Measurements from ENCODE around the gene DAPK1.

DNA sequence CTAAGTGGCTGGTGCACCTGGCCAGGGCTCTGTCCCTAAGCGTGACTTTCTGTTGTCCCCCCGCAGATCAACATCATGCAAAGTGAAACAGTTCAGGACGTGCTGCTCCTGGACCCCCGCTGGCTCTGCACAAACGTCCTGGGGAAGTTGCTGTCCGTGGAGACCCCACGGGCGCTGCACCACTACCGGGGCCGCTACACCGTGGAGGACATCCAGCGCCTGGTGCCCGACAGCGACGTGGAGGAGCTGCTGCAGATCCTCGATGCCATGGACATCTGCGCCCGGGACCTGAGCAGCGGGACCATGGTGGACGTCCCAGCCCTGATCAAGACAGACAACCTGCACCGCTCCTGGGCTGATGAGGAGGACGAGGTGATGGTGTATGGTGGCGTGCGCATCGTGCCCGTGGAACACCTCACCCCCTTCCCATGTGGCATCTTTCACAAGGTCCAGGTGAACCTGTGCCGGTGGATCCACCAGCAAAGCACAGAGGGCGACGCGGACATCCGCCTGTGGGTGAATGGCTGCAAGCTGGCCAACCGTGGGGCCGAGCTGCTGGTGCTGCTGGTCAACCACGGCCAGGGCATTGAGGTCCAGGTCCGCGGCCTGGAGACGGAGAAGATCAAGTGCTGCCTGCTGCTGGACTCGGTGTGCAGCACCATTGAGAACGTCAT is 208.5 kb downstream of the DAPK1 start:
- TF ChIP-seq EP300 (IDR thresholded peaks at IDR 0.05; ENCODE audit: borderline replicate concordance) = no peak
- TF ChIP-seq RAD21 (IDR thresholded peaks at IDR 0.05; ENCODE audit: low read depth) = no peak
- no peak for TF ChIP-seq CREB1 (IDR thresholded peaks at IDR 0.05; ENCODE audit: low read depth)
- no peak for TF ChIP-seq FOXM1 (IDR thresholded peaks at IDR 0.05; ENCODE audit: borderline replicate concordance, low read depth)

Data from Ishikawa (cell line).